Body of pancreas (tissue), 4 donors: ENCODE data around the gene DHRS1. TPM values are rescaled to one million over a fixed set of nuclear protein-coding genes. Genes with fewer than 3 reads are reported as not detected.

ENCODE experiments used
- ATAC-seq: fragments of 150-250 bp; one replicate; pipeline ENCODE4 v1.9.1; 2016
- DNase-seq, 4 donors: peaks; one replicate each; pipeline ENCODE4 v3.0.0-alpha.2; 2019
- H3K27ac ChIP-seq, 4 donors: fragments of 200-600 bp; sonication (generic); 1 replicate in 3 of 4; 2 replicates in 1 of 4; pipeline versions ENCODE4 v1.5.1 to v1.6.1; 2016 to 2019; ENCODE audit warnings: mild to moderate bottlenecking in 1 of 4, mixed read lengths in 1 of 4, moderate library complexity in 1 of 4
- H3K27me3 ChIP-seq, 2 donors: fragments of 200-600 bp; sonication (generic); one replicate each; pipeline ENCODE4 v1.6.0; 2016; ENCODE audit warnings: mild to moderate bottlenecking in 1 of 2
- H3K36me3 ChIP-seq, 2 donors: fragments of 200-600 bp; sonication (generic); replicated peaks in 1 of 2; 2 replicates each; pipeline ENCODE4 v1.5.1; 2016; ENCODE audit warnings: low read depth in 2 of 2; ENCODE audit not compliant: insufficient read depth in 1 of 2
- H3K4me1 ChIP-seq: fragments of 200-600 bp; sonication (generic); one replicate; pipeline ENCODE4 v1.6.0; 2016
- H3K4me3 ChIP-seq, 2 donors: fragments of 200-600 bp; sonication (generic); 1 replicate in 1 of 2; 2 replicates in 1 of 2; pipeline ENCODE4 v1.5.1; 2016 to 2019
- H3K9me3 ChIP-seq, 3 donors: fragments of 200-600 bp; sonication (generic); 1 replicate in 2 of 3; 2 replicates in 1 of 3; pipeline ENCODE4 v1.5.1; 2016
- CTCF ChIP-seq, 7 experiments: fragments of 450-650 bp in 4 of 7; fragments of 200-600 bp in 3 of 7; sonication (generic) in 3 of 7; IDR thresholded peaks; one replicate each; pipeline ENCODE4 v1.5.1; 2016 to 2019; ENCODE audit warnings: antibody characterized with exemption in 7 of 7
- POLR2A ChIP-seq, 3 donors: fragments of 450-650 bp; IDR thresholded peaks; one replicate each; pipeline ENCODE4 v1.6.1; 2016; ENCODE audit warnings: antibody characterized with exemption in 3 of 3, mild to moderate bottlenecking in 2 of 3
- WGBS, 2 donors: methylation state at CpG; one replicate each; pipeline ENCODE4 v1.1.5; 2017; 5-methylcytosine and 5-hydroxymethylcytosine counted together
- intact Hi-C: fragments of 100-400 bp; cut with DNase I; formaldehyde crosslinking; loops from one replicate; pipeline ENCODE4 v1.15.1; 2023
- total RNA-seq, 2 donors: library from RNA; depleted of rRNA; stranded (reverse); fragments of >200 nt; gene quantifications; one replicate each; pipeline ENCODE4 v1.1.0, GENCODE V29; 2016

DHRS1 gene
- total RNA-seq, 2 donors from 2014 or later: 18.8 to 31.4 TPM

GRCh38 chr14:24291446-24292117 is 8.0 kb downstream of the DHRS1 start:
- ATAC-seq (no peak), DNase-seq (no peak)
- H3K4me1 ChIP-seq: no peaks in the 10 kb centered on the region
- 80 to 97% methylated on average over 3 of the region's 3 CpGs for WGBS, 2 donors
- H3K27ac ChIP-seq: no peak overlapping the region
- no peak overlapping the region for H3K4me3 ChIP-seq
- H3K36me3 ChIP-seq: peaks cover 0 to 6% of the 10 kb centered on the region in 2 donors
- TF ChIP-seq CTCF (IDR thresholded peaks at IDR 0.05) (no peak), POLR2A (IDR thresholded peaks at IDR 0.05) (no peak)
- H3K9me3 ChIP-seq: no peaks in the 10 kb centered on the region
- no peaks in the 10 kb centered on the region for H3K27me3 ChIP-seq
- intact Hi-C loops: no loop called here

- Histone ChIP-seq H3K4me1 (no peaks in the 10 kb centered on the region), H3K36me3 (peaks cover 0 to 6% of the 10 kb centered on the region in 2 donors), H3K27ac (no peak overlapping the region), H3K27me3 (no peaks in the 10 kb centered on the region), H3K4me3 (no peak overlapping the region), H3K9me3 (no peaks in the 10 kb centered on the region)
- no peak for DNase-seq
- ATAC-seq: no peak
- no peak for TF ChIP-seq POLR2A (IDR thresholded peaks at IDR 0.05)
- WGBS, 2 donors: 78 to 84% methylated on average over 8 to 9 of the region's 9 CpGs
- intact Hi-C loops: no loop called here
Measured at GRCh38 chr14:24290746-24291145, 8.8 kb downstream of the DHRS1 start.

- Histone ChIP-seq H3K27me3 (no peaks in the 10 kb centered on the region), H3K36me3 (peaks cover 0 to 6% of the 10 kb centered on the region in 2 donors), H3K4me1 (no peaks in the 10 kb centered on the region), H3K27ac (no peak overlapping the region), H3K9me3 (no peaks in the 10 kb centered on the region), H3K4me3 (no peak overlapping the region)
- ATAC-seq (no peak), DNase-seq (no peak)
- intact Hi-C loops: loop anchor here (5.0 kb wide), 1 partner anchor 37 kb away; no protein-coding TSS in a partner anchor
- TF ChIP-seq CTCF (IDR thresholded peaks at IDR 0.05) (no peak), POLR2A (IDR thresholded peaks at IDR 0.05) (no peak)
- 69 to 79% methylated on average over 6 of the region's 6 CpGs for WGBS, 2 donors
Measured at GRCh38 chr14:24289649-24290280, 9.8 kb downstream of the DHRS1 start.

GRCh38 chr14:24286996-24287395 is 12.6 kb downstream of the DHRS1 start:
- H3K36me3 ChIP-seq: peaks cover 0 to 6% of the 10 kb centered on the region in 2 donors
- 90 to 97% methylated on average over 4 to 5 of the region's 5 CpGs for WGBS, 2 donors
- H3K27me3 ChIP-seq: no peaks in the 10 kb centered on the region
- DNase-seq (no peak), ATAC-seq (no peak)
- H3K4me1 ChIP-seq: no peaks in the 10 kb centered on the region
- no peak overlapping the region for H3K27ac ChIP-seq
- no peak for TF ChIP-seq POLR2A (IDR thresholded peaks at IDR 0.05)
- no peak for TF ChIP-seq CTCF (IDR thresholded peaks at IDR 0.05)
- intact Hi-C loops: loop anchor here (5.0 kb wide), 1 partner anchor 35 kb away; no protein-coding TSS in a partner anchor
- H3K9me3 ChIP-seq: no peaks in the 10 kb centered on the region
- no peak overlapping the region for H3K4me3 ChIP-seq

GRCh38 chr14:24285351-24285750 is 14.2 kb downstream of the DHRS1 start:
- H3K36me3 ChIP-seq: no peaks in the 10 kb centered on the region
- no peak for DNase-seq
- no peak for TF ChIP-seq POLR2A (IDR thresholded peaks at IDR 0.05)
- no peak for TF ChIP-seq CTCF (IDR thresholded peaks at IDR 0.05)
- H3K9me3 ChIP-seq: no peaks in the 10 kb centered on the region
- no peak overlapping the region for H3K4me3 ChIP-seq
- H3K4me1 ChIP-seq: no peaks in the 10 kb centered on the region
- intact Hi-C loops: loop anchor here (5.0 kb wide), 1 partner anchor 33 kb away; no protein-coding TSS in a partner anchor
- no peak for ATAC-seq
- 73 to 74% methylated on average over 4 of the region's 4 CpGs for WGBS, 2 donors
- H3K27ac ChIP-seq: no peak overlapping the region
- H3K27me3 ChIP-seq: no peaks in the 10 kb centered on the region
